ACHN (cell line): ENCODE measurements around the gene CRHR2.

Source experiments
- DNase-seq: peaks from one replicate; pipeline ENCODE4 v3.0.0-alpha.2; 2015
- in situ Hi-C: cut with HindIII; loops from 2 replicates; pipeline ENCODE4 v1.10.0; 2017; ENCODE audit warnings: low sequenced_read_pairs, low pct_ligation_motif_present, low pct_unique_long_range_greater_than_20kb

CRHR2 gene

GRCh38 chr7:30687604-30688003, 5.3 kb upstream of the CRHR2 start:
- no peak for DNase-seq
- in situ Hi-C loops = no loop called here

- no peak for DNase-seq
- in situ Hi-C loops = no loop called here
These were observed 2.1 kb upstream of the CRHR2 start for GRCh38 chr7:30684351-30684750.

GRCh38 chr7:30683816-30684215, 1.6 kb upstream of the CRHR2 start:
- in situ Hi-C loops = no loop called here
- no peak for DNase-seq

DNA sequence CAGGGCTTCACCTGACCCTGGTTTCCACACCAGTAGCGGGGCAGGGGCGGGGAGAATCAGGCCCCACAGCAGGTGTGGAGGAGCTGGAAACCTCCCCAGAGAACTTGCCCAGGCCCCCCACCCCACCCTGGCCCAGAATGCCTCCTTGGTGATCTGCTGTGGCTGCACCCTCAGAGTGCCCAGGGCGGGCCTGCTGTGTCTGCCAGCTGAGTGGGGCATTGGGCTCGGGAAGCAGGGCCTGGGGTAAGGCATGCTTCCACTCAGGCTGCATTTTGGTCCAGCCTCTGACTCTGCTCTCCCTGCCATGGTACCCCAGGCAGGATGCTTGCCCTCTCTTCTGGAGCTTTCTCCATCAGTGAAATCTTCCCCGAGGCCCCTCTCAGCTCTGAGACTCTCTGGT, 1.1 kb upstream of the CRHR2 start:
- in situ Hi-C loops = no loop called here
- no peak for DNase-seq

DNA sequence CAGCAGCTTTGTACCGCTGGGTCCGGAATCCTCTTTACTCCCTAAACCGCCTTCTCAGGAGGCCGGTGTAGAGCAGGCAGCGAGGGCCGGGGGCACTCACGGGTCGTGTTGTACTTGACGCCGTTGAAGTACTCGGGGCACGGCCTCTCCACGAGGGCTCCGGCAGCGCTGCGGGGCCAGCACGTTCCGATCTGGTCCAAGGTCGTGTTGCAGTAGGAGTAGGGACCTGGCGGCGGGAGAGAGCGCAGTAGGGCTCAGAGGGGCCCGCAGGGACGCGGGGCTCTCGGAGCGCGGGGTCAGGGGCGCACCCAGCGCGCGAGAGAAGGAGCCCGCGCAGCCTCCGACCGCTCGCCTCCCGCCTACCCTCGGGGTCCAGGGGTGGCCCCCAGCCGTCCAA, 443 bp downstream of the CRHR2 start:
- DNase-seq = no peak
- in situ Hi-C loops = no loop called here

- in situ Hi-C loops = no loop called here
- no peak for DNase-seq
These were observed 892 bp downstream of the CRHR2 start for GRCh38 chr7:30681331-30681797.

- DNase-seq = peak; percentile 12
- in situ Hi-C loops = no loop called here
These were observed 2.6 kb downstream of the CRHR2 start for GRCh38 chr7:30679664-30680063.

- DNase-seq = no peak
- in situ Hi-C loops = no loop called here
These were observed 3.5 kb downstream of the CRHR2 start for GRCh38 chr7:30678805-30679204.

DNA sequence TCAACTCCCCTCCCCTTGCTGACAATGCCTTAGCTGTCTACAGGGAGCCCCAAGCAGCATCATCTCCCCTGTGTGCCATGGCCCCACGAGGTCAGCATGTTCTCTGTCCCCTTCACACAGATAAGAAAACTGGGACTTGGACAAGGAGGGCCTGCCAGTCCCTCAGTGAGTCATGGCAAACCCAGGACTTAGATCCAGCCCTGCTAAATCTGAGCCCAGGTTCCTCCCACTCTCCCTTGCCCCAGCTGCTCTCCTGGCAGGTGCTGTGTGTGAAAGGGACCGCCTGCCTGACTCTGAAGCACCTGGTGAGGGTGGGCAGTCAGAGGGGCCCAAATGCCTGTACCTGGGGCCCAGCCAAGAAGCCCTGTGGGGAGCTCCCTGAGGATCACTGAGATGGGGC, 7.4 kb downstream of the CRHR2 start:
- in situ Hi-C loops = no loop called here
- DNase-seq = no peak

GRCh38 chr7:30674420-30674819, 7.8 kb downstream of the CRHR2 start:
- no peak for DNase-seq
- in situ Hi-C loops = no loop called here

- in situ Hi-C loops = no loop called here
- peak; percentile 91 for DNase-seq
These were observed 10.3 kb downstream of the CRHR2 start for GRCh38 chr7:30671793-30672465.

DNA sequence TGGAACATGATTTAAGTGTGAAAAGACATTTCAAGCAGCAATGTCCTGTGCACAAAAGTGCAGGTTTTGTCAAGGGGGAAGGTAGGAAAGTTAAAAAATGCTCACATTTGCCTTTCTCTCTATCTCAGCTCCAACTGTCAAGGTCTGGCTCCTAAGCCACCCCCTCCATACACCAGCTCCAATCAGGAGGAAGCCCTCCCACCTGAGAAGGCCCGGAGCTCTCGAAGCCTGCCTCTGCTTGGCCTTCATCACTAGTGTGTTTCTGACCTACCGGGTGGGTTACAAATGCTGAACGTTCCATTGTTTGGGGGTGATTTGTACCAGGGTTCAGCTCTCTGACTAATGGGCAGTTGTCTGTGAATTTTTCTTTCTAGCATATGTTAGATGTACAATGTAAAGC, 14.2 kb downstream of the CRHR2 start:
- in situ Hi-C loops = no loop called here
- no peak for DNase-seq

GRCh38 chr7:30667172-30667571, 15.1 kb downstream of the CRHR2 start:
- in situ Hi-C loops = no loop called here
- no peak for DNase-seq

DNA sequence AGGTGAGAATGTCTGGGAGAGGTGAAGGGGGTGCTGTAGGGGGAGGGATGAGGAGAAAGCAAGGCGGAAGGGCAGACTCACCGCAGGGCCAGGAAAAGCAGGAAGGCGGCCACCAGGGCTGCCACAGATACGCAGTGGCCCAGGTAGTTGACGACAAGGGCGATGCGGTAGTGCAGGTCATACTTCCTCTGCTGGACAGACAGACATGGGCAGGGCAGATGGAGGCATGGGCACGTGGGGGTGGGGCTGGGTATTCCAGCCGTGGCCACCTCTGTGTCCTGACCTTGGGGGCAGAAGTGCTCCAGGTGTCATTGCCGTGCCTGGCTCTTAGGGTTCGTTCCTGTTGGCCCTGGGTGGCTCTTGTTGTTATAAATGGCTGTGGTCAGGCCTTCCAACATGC, 16.8 kb downstream of the CRHR2 start:
- in situ Hi-C loops = no loop called here
- no peak for DNase-seq

DNA sequence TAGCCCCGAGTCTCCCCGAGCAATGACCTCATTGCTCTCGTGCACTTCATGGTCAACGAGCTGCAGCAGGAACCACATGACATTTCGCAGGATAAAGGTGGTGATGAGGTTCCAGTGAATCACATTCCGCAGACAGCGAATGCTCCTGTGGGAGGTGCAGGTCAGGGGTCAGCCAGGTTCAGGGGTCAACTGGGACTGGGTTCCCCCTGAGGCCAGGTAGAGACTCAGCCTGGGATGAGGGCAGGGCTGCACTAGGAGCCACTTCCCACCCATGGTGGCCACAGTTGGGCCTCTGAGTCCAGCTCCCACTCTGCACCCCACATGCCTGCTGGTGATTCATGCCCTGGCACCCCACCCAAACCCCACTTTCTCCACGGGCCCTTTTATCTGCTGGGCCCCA, 17.2 kb downstream of the CRHR2 start:
- in situ Hi-C loops = no loop called here
- no peak for DNase-seq

GRCh38 chr7:30664184-30664885, 17.9 kb downstream of the CRHR2 start:
- in situ Hi-C loops = no loop called here
- no peak for DNase-seq

GRCh38 chr7:30663414-30663813, 18.8 kb downstream of the CRHR2 start:
- in situ Hi-C loops = no loop called here

GRCh38 chr7:30662431-30662939, 19.8 kb downstream of the CRHR2 start:
- in situ Hi-C loops = no loop called here

More at GRCh38 chr7:30663414-30663813, 18.8 kb downstream of the CRHR2 start:
- no peak for DNase-seq

GRCh38 chr7:30661926-30662325, 20.3 kb downstream of the CRHR2 start:
- no peak for DNase-seq
- in situ Hi-C loops = no loop called here

More at GRCh38 chr7:30662431-30662939, 19.8 kb downstream of the CRHR2 start:
- no peak for DNase-seq
